Diencephalon (tissue), 1 donor: ENCODE results near the gene ACADSB. TPM values are rescaled to one million over a fixed set of nuclear protein-coding genes. Genes with fewer than 3 reads are reported as not detected.

Experiments
- total RNA-seq: library from RNA; depleted of rRNA; stranded (reverse); fragments of >200 nt; gene quantifications from one replicate; pipeline ENCODE4 v1.2.3, GENCODE V29; 2014

The ACADSB gene
- 18.7 TPM for total RNA-seq

GRCh38 chr10:123008355-123009104, at the start of gene ACADSB, which contains the start of gene IKZF5:
Gene ACADSB, plus strand, starts transcription at chr10:123009006. Its CDS starts 24 bp downstream, at chr10:123009030.
Gene IKZF5, minus strand, starts transcription at chr10:123008795. Its CDS starts 10,170 bp downstream, at chr10:122998625.

GRCh38 chr10:122980209-122981065, 28.4 kb upstream of the ACADSB start, which contains the start of gene PSTK:
Gene PSTK, plus strand, starts transcription at chr10:122980401. Its CDS starts 79 bp downstream, at chr10:122980480.

Other genes starting within 250 kb of the ACADSB start
- gene CUZD1, start 163.1 kb upstream of the ACADSB start, total RNA-seq, result 0.69 TPM
- gene FAM24B, start 129.4 kb upstream of the ACADSB start, total RNA-seq, result 6.9 TPM
- not detected for gene FAM24A, start 98.4 kb upstream of the ACADSB start, total RNA-seq
- 20.3 TPM for gene C10orf88, start 54.8 kb upstream of the ACADSB start, total RNA-seq
- gene PSTK, start 28.6 kb upstream of the ACADSB start, total RNA-seq, result 13.6 TPM
- gene IKZF5, start 211 bp upstream of the ACADSB start, total RNA-seq, result 10.6 TPM
- 2.8 TPM for gene HMX3, start 127.0 kb downstream of the ACADSB start, total RNA-seq
- gene HMX2, start 139.1 kb downstream of the ACADSB start, total RNA-seq, result 0.92 TPM
- 98.5 TPM for gene BUB3, start 145.4 kb downstream of the ACADSB start, total RNA-seq